ENCODE measurements around the gene DYNC2LI1.

DNA sequence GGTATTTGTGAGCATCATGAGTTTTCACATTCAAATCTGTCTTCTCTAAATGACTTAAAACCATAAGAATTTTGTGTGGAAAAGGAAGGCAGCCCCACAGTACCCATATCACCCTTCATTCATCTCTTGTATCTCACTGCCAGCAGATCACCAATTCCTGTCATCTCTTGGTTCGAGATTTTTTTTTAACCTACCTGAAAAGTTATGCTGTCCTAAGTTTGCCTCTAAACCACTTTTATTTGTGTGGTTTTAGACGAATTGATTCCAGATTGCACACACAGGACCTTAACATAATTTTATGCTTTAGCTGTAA lies 32.8 kb downstream of the DYNC2LI1 start:
- TF ChIP-seq, protein P1, sequence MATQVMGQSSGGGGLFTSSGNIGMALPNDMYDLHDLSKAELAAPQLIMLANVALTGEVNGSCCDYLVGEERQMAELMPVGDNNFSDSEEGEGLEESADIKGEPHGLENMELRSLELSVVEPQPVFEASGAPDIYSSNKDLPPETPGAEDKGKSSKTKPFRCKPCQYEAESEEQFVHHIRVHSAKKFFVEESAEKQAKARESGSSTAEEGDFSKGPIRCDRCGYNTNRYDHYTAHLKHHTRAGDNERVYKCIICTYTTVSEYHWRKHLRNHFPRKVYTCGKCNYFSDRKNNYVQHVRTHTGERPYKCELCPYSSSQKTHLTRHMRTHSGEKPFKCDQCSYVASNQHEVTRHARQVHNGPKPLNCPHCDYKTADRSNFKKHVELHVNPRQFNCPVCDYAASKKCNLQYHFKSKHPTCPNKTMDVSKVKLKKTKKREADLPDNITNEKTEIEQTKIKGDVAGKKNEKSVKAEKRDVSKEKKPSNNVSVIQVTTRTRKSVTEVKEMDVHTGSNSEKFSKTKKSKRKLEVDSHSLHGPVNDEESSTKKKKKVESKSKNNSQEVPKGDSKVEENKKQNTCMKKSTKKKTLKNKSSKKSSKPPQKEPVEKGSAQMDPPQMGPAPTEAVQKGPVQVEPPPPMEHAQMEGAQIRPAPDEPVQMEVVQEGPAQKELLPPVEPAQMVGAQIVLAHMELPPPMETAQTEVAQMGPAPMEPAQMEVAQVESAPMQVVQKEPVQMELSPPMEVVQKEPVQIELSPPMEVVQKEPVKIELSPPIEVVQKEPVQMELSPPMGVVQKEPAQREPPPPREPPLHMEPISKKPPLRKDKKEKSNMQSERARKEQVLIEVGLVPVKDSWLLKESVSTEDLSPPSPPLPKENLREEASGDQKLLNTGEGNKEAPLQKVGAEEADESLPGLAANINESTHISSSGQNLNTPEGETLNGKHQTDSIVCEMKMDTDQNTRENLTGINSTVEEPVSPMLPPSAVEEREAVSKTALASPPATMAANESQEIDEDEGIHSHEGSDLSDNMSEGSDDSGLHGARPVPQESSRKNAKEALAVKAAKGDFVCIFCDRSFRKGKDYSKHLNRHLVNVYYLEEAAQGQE (IDR thresholded peaks at IDR 0.05; ENCODE audit: insufficient read depth in 1 of 2, low read depth in 2 of 2, low read length in 2 of 2) = no peak
- TF ChIP-seq TAF1 (IDR thresholded peaks at IDR 0.05; ENCODE audit: borderline replicate concordance, insufficient read depth, low read length) (no peak), POLR2AphosphoS5 (IDR thresholded peaks at IDR 0.05; ENCODE audit: low read depth, low read length) (no peak), SIN3A (IDR thresholded peaks at IDR 0.05; ENCODE audit: borderline replicate concordance, insufficient read depth, low read length) (no peak), FOXP2 (optimal IDR thresholded peaks at IDR 0.05; ENCODE audit: borderline replicate concordance, extremely low read depth, extremely low read length, insufficient read depth) (no peak)

All from PFSK-1 (cell line).